ENCODE data around the gene TRMT11. TPM values are rescaled to one million over a fixed set of nuclear protein-coding genes. Genes with fewer than 3 reads are reported as not detected.

TRMT11 gene
- total and polyA plus RNA-seq, 2 of the 13 experiments (the other 11 are each of a cell fraction or from before 2014, with no cell fraction given) = 42.2 to 81.9 TPM

DNA sequence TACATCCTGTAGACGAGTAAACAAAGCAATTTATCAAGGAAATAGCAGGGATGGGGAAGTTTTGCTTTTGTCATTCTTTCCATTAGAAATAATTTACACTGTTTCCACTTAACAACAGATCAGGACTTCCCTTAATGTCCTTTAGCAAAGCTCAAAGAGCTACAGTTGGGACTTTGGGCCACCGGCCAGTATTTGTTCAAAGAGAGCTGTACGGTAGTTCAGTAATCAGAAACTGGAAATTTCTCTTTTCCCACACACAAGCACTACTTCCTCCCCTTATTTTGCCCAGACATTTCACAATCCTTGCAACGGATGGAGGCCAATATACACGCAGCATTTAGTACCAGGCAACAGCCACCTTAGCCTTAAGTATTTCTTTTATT is 41.9 kb upstream of the TRMT11 start (continued):
- TF ChIP-seq, protein P1, sequence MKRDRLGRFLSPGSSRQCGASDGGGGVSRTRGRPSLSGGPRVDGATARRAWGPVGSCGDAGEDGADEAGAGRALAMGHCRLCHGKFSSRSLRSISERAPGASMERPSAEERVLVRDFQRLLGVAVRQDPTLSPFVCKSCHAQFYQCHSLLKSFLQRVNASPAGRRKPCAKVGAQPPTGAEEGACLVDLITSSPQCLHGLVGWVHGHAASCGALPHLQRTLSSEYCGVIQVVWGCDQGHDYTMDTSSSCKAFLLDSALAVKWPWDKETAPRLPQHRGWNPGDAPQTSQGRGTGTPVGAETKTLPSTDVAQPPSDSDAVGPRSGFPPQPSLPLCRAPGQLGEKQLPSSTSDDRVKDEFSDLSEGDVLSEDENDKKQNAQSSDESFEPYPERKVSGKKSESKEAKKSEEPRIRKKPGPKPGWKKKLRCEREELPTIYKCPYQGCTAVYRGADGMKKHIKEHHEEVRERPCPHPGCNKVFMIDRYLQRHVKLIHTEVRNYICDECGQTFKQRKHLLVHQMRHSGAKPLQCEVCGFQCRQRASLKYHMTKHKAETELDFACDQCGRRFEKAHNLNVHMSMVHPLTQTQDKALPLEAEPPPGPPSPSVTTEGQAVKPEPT (CRISPR knock-in tag; IDR thresholded peaks at IDR 0.05; ENCODE audit: low read depth) = no peak
- TF ChIP-seq, protein P2, sequence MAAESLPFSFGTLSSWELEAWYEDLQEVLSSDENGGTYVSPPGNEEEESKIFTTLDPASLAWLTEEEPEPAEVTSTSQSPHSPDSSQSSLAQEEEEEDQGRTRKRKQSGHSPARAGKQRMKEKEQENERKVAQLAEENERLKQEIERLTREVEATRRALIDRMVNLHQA (CRISPR knock-in tag; IDR thresholded peaks at IDR 0.05) = no peak
- TF ChIP-seq MAFF (IDR thresholded peaks at IDR 0.05; ENCODE audit: low read depth, low read length) = no peak
- TF ChIP-seq MTF2 (CRISPR knock-in tag; IDR thresholded peaks at IDR 0.05; ENCODE audit: borderline replicate concordance) = no peak
- no peak for TF ChIP-seq ZKSCAN5 (CRISPR knock-in tag; IDR thresholded peaks at IDR 0.05)
- TF ChIP-seq SOX5 (CRISPR knock-in tag; IDR thresholded peaks at IDR 0.05; ENCODE audit: borderline replicate concordance) = peak; percentile 93
- TF ChIP-seq IKZF1 (IDR thresholded peaks at IDR 0.05) = no peak
- TF ChIP-seq GATAD2A (CRISPR knock-in tag; IDR thresholded peaks at IDR 0.05) = peak; percentile 92
- peak; percentile 37 for TF ChIP-seq HHEX (CRISPR knock-in tag; IDR thresholded peaks at IDR 0.05)
- TF ChIP-seq ZNF138 (CRISPR knock-in tag; IDR thresholded peaks at IDR 0.05; ENCODE audit: low read depth) = no peak
- TF ChIP-seq, protein P3, sequence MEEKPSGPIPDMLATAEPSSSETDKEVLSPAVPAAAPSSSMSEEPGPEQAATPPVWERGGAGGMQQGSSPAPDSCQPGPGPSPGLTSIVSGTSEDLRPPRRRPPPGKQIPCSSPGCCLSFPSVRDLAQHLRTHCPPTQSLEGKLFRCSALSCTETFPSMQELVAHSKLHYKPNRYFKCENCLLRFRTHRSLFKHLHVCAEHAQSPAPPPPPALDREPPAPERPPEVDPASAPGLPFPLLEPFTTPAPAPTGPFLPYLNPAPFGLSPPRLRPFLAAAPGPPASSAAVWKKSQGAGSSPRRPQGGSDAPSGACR (CRISPR knock-in tag; IDR thresholded peaks at IDR 0.05) = no peak; the same call in 1 of the 2 replicates
- no peak for TF ChIP-seq MAFG (CRISPR knock-in tag; IDR thresholded peaks at IDR 0.05)
- TF ChIP-seq, protein P4, sequence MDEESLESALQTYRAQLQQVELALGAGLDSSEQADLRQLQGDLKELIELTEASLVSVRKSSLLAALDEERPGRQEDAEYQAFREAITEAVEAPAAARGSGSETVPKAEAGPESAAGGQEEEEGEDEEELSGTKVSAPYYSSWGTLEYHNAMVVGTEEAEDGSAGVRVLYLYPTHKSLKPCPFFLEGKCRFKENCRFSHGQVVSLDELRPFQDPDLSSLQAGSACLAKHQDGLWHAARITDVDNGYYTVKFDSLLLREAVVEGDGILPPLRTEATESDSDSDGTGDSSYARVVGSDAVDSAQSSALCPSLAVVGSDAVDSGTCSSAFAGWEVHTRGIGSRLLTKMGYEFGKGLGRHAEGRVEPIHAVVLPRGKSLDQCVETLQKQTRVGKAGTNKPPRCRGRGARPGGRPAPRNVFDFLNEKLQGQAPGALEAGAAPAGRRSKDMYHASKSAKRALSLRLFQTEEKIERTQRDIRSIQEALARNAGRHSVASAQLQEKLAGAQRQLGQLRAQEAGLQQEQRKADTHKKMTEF (CRISPR knock-in tag; IDR thresholded peaks at IDR 0.05) = peak; percentile 92
- TF ChIP-seq ZNF772 (CRISPR knock-in tag; IDR thresholded peaks at IDR 0.05) = peak; percentile 54; the same call in 1 of the 2 replicates
- no peak for TF ChIP-seq ZFP90 (CRISPR knock-in tag; IDR thresholded peaks at IDR 0.05; ENCODE audit: borderline replicate concordance)
- TF ChIP-seq ZMYM3 (CRISPR knock-in tag; IDR thresholded peaks at IDR 0.05) = no peak
- peak; percentile 50; the same call in 1 of the 2 replicates for TF ChIP-seq ZBTB20 (CRISPR knock-in tag; IDR thresholded peaks at IDR 0.05; ENCODE audit: borderline replicate concordance, low read depth)
- no peak for TF ChIP-seq PAX8 (CRISPR knock-in tag; IDR thresholded peaks at IDR 0.05; ENCODE audit: borderline replicate concordance)
- no peak for TF ChIP-seq MEIS1 (CRISPR knock-in tag; IDR thresholded peaks at IDR 0.05; ENCODE audit: borderline replicate concordance)
- peak; percentile 94 for TF ChIP-seq ERF (CRISPR knock-in tag; IDR thresholded peaks at IDR 0.05)
- 0 out of 2 replicates have a peak, but pooled peaks have one; percentile 7 for TF ChIP-seq TOE1 (CRISPR knock-in tag; IDR thresholded peaks at IDR 0.05)
- 0 out of 2 replicates have a peak, but pooled peaks have one; percentile 64 for TF ChIP-seq ZNF205 (CRISPR knock-in tag; IDR thresholded peaks at IDR 0.05)
- peak; percentile 82; the same call in 1 of the 2 replicates for TF ChIP-seq TBX3 (IDR thresholded peaks at IDR 0.05; ENCODE audit: borderline replicate concordance)
- no peak for TF ChIP-seq ZNF737 (CRISPR knock-in tag; IDR thresholded peaks at IDR 0.05; ENCODE audit: borderline replicate concordance)
- no peak for TF ChIP-seq ZNF253 (CRISPR knock-in tag; IDR thresholded peaks at IDR 0.05; ENCODE audit: borderline replicate concordance)
- no peak for TF ChIP-seq ZNF672 (CRISPR knock-in tag; IDR thresholded peaks at IDR 0.05)
- TF ChIP-seq TEAD2 (CRISPR knock-in tag; IDR thresholded peaks at IDR 0.05) = no peak

All from HepG2 (cell line).